Cardiac muscle cell (in vitro differentiated cells and primary cell): ENCODE results near the gene COL16A1. TPM values are rescaled to one million over a fixed set of nuclear protein-coding genes. Genes with fewer than 3 reads are reported as not detected.

Source experiments
- DNase-seq, 2 donors: peaks; one replicate each; pipeline versions ENCODE4 v3.0.0 to v3.0.0-alpha.2; 2010 to 2017; ENCODE audit warnings: low read depth in 1 of 2, low spot score in 1 of 2
- H3K27ac ChIP-seq: fragments of 200-600 bp; sonication (generic); 2 replicates; pipeline ENCODE4 v1.5.1; 2016
- H3K27me3 ChIP-seq: fragments of 200-600 bp; sonication (generic); 2 replicates; pipeline ENCODE4 v1.6.0; 2016; ENCODE audit warnings: control low read depth
- H3K36me3 ChIP-seq: fragments of 200-600 bp; sonication (generic); 2 replicates; pipeline ENCODE4 v1.5.1; 2016; ENCODE audit warnings: control low read depth
- H3K4me1 ChIP-seq: fragments of 200-600 bp; sonication (generic); 2 replicates; pipeline ENCODE4 v1.8.1; 2017; ENCODE audit warnings: low read depth, mild to moderate bottlenecking, mixed run types
- H3K4me3 ChIP-seq: fragments of 200-600 bp; sonication (generic); 2 replicates; pipeline ENCODE4 v1.5.1; 2016; ENCODE audit warnings: mild to moderate bottlenecking
- H3K9me3 ChIP-seq: fragments of 200-600 bp; sonication (generic); 2 replicates; pipeline ENCODE4 v1.5.1; 2017; ENCODE audit warnings: low read depth, mild to moderate bottlenecking, control low read depth
- polyA plus RNA-seq: library from polyadenylated mRNA; unstranded; fragments of >200 nt; fragmentation: Nextera tagmentation; extraction: Ambion mirVana; gene quantifications from 2 replicates; pipeline ENCODE4 v1.2.1, GENCODE V29; 2016
- total RNA-seq: library from RNA; depleted of rRNA; stranded (reverse); fragments of >200 nt; gene quantifications from 2 replicates; pipeline ENCODE4 v1.2.3, GENCODE V29; 2016
- TF ChIP-seq, protein P1 (sequence below): IDR thresholded peaks from 2 replicates; pipeline ENCODE4 v1.5.1; 2012; ENCODE audit warnings: low read depth, mild to moderate bottlenecking, low read length

The COL16A1 gene
- total and polyA plus RNA-seq, 2 experiments from 2014 or later: 119 to 120 TPM

DNA sequence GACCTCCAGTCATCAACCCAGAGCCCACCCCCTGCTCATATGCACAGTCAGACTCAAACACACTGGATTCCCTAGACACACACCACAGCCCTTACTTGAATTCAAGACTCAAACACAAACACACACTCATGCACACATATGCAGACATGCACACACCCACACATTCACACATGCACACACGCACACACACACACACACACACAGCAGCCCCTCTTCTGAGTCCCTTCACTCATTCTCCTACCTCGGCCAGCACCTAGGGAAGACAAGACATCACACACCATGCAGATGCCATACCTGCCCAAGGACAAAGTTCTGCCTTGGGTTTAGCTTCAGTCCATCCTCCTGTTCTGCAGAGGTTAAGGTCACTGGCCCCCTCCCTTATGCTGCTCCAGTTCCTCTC is 87.9 kb downstream of the COL16A1 start:
- TF ChIP-seq, protein P1, sequence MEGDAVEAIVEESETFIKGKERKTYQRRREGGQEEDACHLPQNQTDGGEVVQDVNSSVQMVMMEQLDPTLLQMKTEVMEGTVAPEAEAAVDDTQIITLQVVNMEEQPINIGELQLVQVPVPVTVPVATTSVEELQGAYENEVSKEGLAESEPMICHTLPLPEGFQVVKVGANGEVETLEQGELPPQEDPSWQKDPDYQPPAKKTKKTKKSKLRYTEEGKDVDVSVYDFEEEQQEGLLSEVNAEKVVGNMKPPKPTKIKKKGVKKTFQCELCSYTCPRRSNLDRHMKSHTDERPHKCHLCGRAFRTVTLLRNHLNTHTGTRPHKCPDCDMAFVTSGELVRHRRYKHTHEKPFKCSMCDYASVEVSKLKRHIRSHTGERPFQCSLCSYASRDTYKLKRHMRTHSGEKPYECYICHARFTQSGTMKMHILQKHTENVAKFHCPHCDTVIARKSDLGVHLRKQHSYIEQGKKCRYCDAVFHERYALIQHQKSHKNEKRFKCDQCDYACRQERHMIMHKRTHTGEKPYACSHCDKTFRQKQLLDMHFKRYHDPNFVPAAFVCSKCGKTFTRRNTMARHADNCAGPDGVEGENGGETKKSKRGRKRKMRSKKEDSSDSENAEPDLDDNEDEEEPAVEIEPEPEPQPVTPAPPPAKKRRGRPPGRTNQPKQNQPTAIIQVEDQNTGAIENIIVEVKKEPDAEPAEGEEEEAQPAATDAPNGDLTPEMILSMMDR: no peak
- H3K36me3 ChIP-seq: no peaks in the 10 kb centered on the region
- no peak overlapping the region for H3K4me3 ChIP-seq
- peaks cover 30% of the 10 kb centered on the region for H3K27me3 ChIP-seq
- no peaks in the 10 kb centered on the region for H3K9me3 ChIP-seq
- H3K27ac ChIP-seq: no peak overlapping the region
- no peak for DNase-seq
- peaks cover 3% of the 10 kb centered on the region for H3K4me1 ChIP-seq

DNA sequence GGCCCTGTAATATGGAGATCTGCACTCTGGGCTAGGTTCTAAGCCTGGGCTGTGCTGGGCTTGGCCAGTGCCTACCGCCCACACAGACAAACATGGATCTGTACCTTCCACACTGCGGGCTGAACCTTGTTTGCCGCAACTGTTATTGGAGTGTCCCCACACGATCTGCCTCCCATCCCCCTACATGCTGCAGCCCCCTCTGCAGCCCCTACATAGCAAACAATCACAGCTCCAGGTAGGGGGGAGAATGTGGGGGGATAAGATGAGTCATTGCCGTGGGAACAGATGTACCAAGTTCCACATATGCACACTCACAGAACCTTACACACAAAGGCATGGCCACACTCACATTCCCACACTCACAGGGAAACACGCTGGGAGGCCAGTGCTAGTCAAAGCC is 88.4 kb downstream of the COL16A1 start:
- Histone ChIP-seq H3K4me3 (no peak overlapping the region), H3K27me3 (peaks cover 30% of the 10 kb centered on the region), H3K9me3 (no peaks in the 10 kb centered on the region), H3K27ac (no peak overlapping the region), H3K36me3 (no peaks in the 10 kb centered on the region), H3K4me1 (peaks cover 3% of the 10 kb centered on the region)
- no peak for DNase-seq
- TF ChIP-seq, protein P1: no peak

DNA sequence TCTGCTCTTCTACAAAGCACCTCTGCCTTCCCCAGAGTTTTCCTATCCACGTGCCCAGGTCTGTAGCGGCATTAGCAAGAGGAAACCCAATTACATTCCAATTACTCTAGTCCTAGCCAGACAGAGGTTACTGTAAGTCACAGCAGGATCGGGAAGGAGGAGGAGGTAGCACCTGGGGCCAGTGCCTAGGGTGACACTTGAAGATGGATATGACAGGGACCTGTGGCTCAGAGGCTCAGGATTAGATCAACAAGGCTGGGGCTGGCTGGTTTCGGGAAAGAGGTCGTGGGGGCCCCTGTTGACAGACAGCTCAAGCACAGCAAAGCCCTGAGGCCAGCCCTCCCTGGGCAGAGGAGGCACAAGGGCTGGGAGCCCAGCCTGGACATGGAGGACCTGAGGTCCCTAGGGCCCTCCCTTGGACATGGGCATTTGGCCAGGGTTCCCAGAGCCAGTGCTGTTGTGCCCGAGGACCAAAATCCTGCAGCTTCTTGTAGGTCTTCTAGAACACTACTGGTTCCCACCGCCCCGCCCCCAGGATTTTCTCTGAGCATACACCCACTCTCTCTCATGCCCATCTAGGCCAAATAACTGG is 89.3 kb downstream of the COL16A1 start:
- Histone ChIP-seq H3K4me1 (peaks cover 3% of the 10 kb centered on the region), H3K36me3 (no peaks in the 10 kb centered on the region), H3K27ac (no peak overlapping the region), H3K9me3 (no peaks in the 10 kb centered on the region), H3K4me3 (no peak overlapping the region), H3K27me3 (peaks cover 30% of the 10 kb centered on the region)
- no peak for DNase-seq
- TF ChIP-seq, protein P1: no peak

DNA sequence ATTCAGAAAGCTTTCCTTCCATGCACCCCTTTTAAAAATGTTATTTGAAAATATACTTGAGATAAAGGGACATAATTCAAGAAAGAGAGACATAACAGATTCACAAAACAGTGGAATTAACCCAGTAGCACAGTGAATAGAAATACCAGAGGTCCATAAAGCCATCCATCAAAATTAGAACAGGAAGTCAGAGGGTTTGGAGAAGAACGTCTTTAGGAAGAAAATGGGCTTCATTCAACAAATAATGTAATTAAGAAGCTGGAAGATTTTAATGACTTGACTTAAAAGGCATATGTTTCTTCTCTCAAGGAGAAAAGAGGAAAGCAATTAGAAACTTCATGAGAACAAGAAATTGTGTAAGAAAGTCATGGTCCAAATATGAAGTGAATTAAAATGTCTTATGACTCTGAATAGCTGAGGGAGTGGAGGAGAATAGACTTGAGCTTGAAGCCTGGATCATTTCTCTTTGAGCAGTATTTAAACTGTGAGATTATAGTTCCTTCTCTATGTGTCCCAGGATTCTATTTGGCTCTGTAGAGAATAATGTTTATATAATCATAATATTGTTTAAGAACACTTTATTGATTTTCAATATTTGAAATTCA is 94.2 kb downstream of the COL16A1 start:
- DNase-seq: no peak
- Histone ChIP-seq H3K36me3 (no peaks in the 10 kb centered on the region), H3K27me3 (no peaks in the 10 kb centered on the region), H3K4me1 (no peaks in the 10 kb centered on the region), H3K4me3 (no peak overlapping the region), H3K27ac (no peak overlapping the region), H3K9me3 (no peaks in the 10 kb centered on the region)
- TF ChIP-seq, protein P1: no peak

DNA sequence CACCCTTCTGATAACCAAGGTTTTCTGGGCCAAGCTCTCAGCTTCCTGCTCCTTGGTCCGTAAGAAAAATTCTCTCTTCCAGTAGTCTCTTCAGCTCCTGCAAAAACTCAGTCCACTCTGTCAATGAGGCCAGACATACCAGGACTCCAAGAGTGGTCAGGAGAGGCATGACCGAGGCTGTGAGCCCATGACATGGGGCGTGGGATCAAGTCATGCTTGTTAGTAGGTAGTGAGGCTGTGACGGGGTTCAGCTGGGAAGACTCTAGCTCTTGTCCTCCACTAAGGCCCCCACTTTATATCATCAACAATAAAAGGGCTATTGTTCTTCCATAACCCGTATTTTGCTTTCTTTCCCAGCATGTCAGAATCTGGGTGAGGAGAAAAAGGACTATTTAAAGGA is 96.5 kb downstream of the COL16A1 start:
- H3K4me1 ChIP-seq: no peaks in the 10 kb centered on the region
- no peaks in the 10 kb centered on the region for H3K9me3 ChIP-seq
- no peak overlapping the region for H3K27ac ChIP-seq
- TF ChIP-seq, protein P1: no peak
- H3K27me3 ChIP-seq: peaks cover under 1% of the 10 kb centered on the region
- no peak overlapping the region for H3K4me3 ChIP-seq
- DNase-seq: no peak
- H3K36me3 ChIP-seq: no peaks in the 10 kb centered on the region
